Measurements from ENCODE around the gene SUSD4.
A peak's percentile ranks its signal among the peaks of the same experiment; 100 is the strongest.

Gene SUSD4

DNA sequence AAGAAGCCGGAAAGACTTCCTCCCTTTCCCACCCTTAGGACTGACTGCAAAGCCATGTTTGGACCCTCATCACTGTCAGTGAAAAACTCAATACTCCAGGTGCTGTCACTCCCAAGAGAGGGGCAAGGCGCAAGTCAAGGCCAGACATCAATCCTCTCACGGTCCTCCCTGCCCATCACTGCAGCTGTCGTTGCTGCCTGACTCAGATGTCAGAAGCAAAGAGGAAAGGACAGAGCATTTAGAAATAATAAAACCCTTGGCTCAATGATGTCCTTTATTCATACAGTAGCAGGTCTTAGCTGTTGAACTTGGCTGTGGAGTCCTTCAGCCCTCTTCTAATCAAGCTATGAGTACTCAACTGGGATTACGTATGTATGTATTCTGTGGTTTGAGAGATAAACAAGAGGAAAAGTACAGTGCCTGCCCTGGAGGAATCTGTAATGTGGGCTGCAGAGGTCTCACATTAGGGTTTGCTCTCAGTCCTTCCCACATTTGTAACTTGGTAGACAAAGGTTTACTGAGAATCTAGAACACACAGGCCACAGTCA lies 13.5 kb downstream of the SUSD4 start:
- no peak for DNase-seq
- H3K27me3 ChIP-seq, result peaks cover 38% of the 10 kb centered on the region
- TF ChIP-seq, protein P1, sequence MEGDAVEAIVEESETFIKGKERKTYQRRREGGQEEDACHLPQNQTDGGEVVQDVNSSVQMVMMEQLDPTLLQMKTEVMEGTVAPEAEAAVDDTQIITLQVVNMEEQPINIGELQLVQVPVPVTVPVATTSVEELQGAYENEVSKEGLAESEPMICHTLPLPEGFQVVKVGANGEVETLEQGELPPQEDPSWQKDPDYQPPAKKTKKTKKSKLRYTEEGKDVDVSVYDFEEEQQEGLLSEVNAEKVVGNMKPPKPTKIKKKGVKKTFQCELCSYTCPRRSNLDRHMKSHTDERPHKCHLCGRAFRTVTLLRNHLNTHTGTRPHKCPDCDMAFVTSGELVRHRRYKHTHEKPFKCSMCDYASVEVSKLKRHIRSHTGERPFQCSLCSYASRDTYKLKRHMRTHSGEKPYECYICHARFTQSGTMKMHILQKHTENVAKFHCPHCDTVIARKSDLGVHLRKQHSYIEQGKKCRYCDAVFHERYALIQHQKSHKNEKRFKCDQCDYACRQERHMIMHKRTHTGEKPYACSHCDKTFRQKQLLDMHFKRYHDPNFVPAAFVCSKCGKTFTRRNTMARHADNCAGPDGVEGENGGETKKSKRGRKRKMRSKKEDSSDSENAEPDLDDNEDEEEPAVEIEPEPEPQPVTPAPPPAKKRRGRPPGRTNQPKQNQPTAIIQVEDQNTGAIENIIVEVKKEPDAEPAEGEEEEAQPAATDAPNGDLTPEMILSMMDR (IDR thresholded peaks at IDR 0.05; ENCODE audit: low read depth, low read length), result no peak

DNA sequence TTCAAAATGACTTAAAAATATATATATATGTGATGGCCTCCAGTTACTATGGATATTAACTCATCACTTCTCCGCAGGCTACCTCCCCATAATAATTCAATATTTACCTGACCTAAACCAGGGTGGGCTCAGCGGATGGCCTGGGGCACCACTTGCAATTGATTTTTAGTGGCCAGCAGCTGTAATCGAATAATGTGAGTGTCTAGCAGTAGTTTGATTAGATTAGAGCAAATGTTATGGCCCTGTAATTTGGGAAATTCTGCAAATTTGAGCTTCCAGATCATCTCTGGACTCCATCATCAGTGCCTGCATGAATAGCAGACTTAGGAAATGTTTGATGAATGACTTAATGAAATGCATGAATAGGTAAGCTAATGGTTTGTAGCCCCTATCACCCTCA lies 14.7 kb downstream of the SUSD4 start:
- peaks cover 27% of the 10 kb centered on the region for H3K27me3 ChIP-seq

More for the DNA sequence above, 13.5 kb downstream of the SUSD4 start:
- Histone ChIP-seq H3K4me3 (ENCODE audit: low read depth, low read length) (no peak overlapping the region), H3K36me3 (no peaks in the 10 kb centered on the region), H3K4me1 (no peaks in the 10 kb centered on the region), H3K9me3 (no peaks in the 10 kb centered on the region)

DNA sequence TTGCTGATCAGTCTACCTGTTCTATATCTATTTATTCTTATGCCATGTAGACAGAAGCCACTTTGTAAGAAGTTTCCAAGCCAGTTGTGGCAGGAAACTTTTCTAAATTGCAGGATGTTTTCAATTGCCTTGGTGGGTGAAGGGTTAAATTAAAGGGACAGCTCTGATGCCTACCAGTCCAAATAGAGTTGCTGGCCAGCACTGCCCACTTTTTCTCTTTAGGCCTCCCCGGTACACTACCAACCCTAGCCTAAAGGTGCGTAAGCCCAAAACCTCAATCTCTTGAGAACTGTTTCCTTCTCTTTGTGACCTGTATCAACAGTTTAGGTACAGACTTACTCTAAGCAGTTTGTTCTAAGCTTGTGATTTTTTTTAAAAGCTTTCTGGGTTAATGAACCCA lies 15.5 kb downstream of the SUSD4 start:
- Histone ChIP-seq H3K9me3 (no peaks in the 10 kb centered on the region), H3K4me1 (no peaks in the 10 kb centered on the region), H3K27me3 (peaks cover 23% of the 10 kb centered on the region), H3K4me3 (ENCODE audit: low read depth, low read length) (no peak overlapping the region), H3K36me3 (no peaks in the 10 kb centered on the region)
- TF ChIP-seq, protein P1 (IDR thresholded peaks at IDR 0.05; ENCODE audit: low read depth, low read length), result no peak
- no peak for DNase-seq

More for the DNA sequence above, 14.7 kb downstream of the SUSD4 start:
- TF ChIP-seq, protein P1 (IDR thresholded peaks at IDR 0.05; ENCODE audit: low read depth, low read length), result no peak
- Histone ChIP-seq H3K4me1 (no peaks in the 10 kb centered on the region), H3K36me3 (no peaks in the 10 kb centered on the region), H3K9me3 (no peaks in the 10 kb centered on the region), H3K4me3 (ENCODE audit: low read depth, low read length) (no peak overlapping the region)
- DNase-seq, result peak; percentile 29

DNA sequence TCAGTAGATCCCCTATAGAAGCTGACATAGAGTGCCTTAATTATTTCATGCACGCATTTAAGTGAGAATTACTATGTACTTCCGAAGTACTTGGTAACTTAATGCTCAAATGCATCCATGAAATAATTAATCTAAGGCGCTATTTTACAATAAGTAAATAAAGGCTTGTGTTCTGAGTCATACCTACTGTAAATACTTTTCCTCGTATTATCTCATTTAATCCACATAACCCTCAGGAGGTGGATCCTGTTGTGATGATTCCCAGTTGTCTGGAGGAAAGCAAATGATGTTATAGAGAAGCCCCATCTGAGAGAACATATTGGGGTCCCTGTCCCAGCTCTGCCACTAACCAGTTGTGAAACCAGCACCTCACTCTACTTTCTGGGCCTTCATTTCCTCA lies 16.4 kb downstream of the SUSD4 start:
- Histone ChIP-seq H3K27me3 (peaks cover 19% of the 10 kb centered on the region), H3K36me3 (no peaks in the 10 kb centered on the region), H3K4me1 (no peaks in the 10 kb centered on the region), H3K9me3 (no peaks in the 10 kb centered on the region), H3K4me3 (ENCODE audit: low read depth, low read length) (no peak overlapping the region)
- no peak for DNase-seq
- TF ChIP-seq, protein P1 (IDR thresholded peaks at IDR 0.05; ENCODE audit: low read depth, low read length), result no peak

DNA sequence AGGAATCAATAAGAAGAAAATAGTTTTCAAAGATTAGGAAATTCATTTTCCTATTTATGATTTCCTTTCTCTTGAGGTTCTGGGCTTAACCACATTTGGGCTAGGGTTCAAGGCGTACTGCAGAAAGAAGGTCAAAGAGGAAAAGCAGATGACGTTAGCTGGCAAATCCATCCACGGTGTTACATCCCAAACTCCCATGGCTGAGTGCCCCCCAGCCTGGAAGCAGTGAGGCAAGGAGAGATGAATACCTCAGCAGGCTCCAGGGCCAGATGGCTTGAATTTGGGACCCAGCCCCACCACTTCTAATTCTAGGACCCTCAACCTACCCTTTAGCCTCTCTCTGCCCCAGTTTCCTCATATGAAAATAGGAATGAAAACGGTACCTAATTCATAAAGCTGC lies 17.7 kb downstream of the SUSD4 start:
- Histone ChIP-seq H3K9me3 (no peaks in the 10 kb centered on the region), H3K36me3 (no peaks in the 10 kb centered on the region), H3K27me3 (peaks cover 10% of the 10 kb centered on the region), H3K4me1 (no peaks in the 10 kb centered on the region), H3K4me3 (ENCODE audit: low read depth, low read length) (no peak overlapping the region)
- TF ChIP-seq, protein P1 (IDR thresholded peaks at IDR 0.05; ENCODE audit: low read depth, low read length), result no peak
- no peak for DNase-seq

DNA sequence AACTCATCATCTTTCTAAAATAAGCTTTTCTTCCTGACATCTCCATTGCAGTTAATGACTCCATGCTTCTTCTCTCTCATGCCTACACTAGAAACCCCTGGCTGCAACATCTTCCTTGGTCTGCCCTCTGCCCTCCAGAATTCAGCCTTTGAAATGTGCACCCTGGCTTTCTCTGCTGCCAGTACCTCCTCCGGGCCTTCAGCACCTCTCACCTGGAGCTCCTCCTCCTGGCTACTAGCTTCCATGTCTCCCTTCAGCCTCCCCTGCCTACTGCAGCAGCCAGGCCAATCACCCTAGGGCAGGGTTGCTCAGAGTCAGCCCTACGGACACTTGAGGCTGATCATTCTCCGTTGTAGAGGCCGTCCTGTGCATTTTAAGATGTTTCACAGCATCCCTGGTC lies 18.3 kb downstream of the SUSD4 start:
- Histone ChIP-seq H3K36me3 (no peaks in the 10 kb centered on the region), H3K27me3 (peaks cover 9% of the 10 kb centered on the region), H3K9me3 (no peaks in the 10 kb centered on the region), H3K4me3 (ENCODE audit: low read depth, low read length) (no peak overlapping the region), H3K4me1 (no peaks in the 10 kb centered on the region)
- DNase-seq, result no peak
- TF ChIP-seq, protein P1 (IDR thresholded peaks at IDR 0.05; ENCODE audit: low read depth, low read length), result no peak
